ENCODE data around the gene ETF1.

ETF1 gene

DNA sequence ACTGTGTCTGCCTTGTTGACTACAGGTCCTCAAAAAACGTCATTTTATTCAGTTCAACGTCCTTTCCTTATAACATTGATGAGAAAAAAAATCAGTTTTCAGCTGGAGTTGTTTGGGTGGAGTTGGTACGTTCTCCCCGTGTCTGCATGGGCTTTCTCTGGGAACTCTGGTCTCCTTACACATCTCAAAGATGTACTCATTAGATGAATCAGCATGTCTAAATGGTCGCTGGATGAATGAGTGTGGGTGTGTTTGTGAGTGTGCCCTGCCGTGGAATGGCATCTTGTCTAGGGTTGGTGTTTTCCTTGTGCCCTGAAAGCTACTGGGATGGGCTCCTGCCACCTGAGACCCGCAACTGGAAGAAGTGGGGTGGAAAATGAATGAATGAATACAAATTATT is 47.7 kb downstream of the ETF1 start:
- DNase-seq (ENCODE audit: low read depth), result no peak
- TF ChIP-seq MAX (IDR thresholded peaks at IDR 0.05; ENCODE audit: low read depth, low read length) (no peak), MYC (IDR thresholded peaks at IDR 0.05; ENCODE audit: low read depth, low read length) (no peak), CTCF (IDR thresholded peaks at IDR 0.05; ENCODE audit: low read depth, low read length) (no peak), POLR2A (IDR thresholded peaks at IDR 0.05; ENCODE audit: extremely low read depth, insufficient read length) (no peak)
- H3K4me3 ChIP-seq (ENCODE audit: low read depth, low read length), result no peak overlapping the region

GRCh38 chr5:138492560-138493045 is 50.4 kb downstream of the ETF1 start:
- TF ChIP-seq MAX (IDR thresholded peaks at IDR 0.05; ENCODE audit: low read depth, low read length), result no peak
- no peak for TF ChIP-seq POLR2A (IDR thresholded peaks at IDR 0.05; ENCODE audit: extremely low read depth, insufficient read length)
- no peak for TF ChIP-seq MYC (IDR thresholded peaks at IDR 0.05; ENCODE audit: low read depth, low read length)
- no peak for TF ChIP-seq CTCF (IDR thresholded peaks at IDR 0.05; ENCODE audit: low read depth, low read length)
- H3K4me3 ChIP-seq (ENCODE audit: low read depth, low read length), result peak overlapping the region; percentile 40
- DNase-seq (ENCODE audit: low read depth), result no peak

- H3K4me3 ChIP-seq (ENCODE audit: low read depth, low read length), result peak overlapping the region; percentile 40
- no peak for TF ChIP-seq CTCF (IDR thresholded peaks at IDR 0.05; ENCODE audit: low read depth, low read length)
- TF ChIP-seq POLR2A (IDR thresholded peaks at IDR 0.05; ENCODE audit: extremely low read depth, insufficient read length), result peak; percentile 28
- 0 out of 2 replicates have a peak, but pooled peaks have one; percentile 26 for TF ChIP-seq MYC (IDR thresholded peaks at IDR 0.05; ENCODE audit: low read depth, low read length)
- peak; percentile 90 for DNase-seq (ENCODE audit: low read depth)
Observed at GRCh38 chr5:138491669-138492559, 51.1 kb downstream of the ETF1 start.

DNA sequence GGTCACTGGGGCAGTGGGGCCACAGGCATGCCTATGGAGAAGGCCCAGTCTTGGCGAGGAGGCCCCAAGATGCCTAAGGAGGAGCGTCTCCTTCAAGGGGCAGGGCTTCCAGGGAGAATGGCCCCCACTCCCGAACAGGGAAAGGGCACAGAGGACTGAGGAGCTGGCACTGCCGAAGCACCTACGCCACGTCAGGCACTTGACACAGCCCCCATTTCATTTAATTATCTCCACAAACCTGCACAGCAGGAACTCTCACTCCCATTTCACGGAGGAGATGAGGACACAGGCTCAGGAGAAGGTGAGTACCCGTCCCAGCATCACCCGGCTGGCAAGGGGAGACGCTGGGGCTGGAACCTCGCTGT is 51.8 kb downstream of the ETF1 start:
- no peak for TF ChIP-seq MAX (IDR thresholded peaks at IDR 0.05; ENCODE audit: low read depth, low read length)

GRCh38 chr5:138490648-138491283 is 52.3 kb downstream of the ETF1 start:
- H3K4me3 ChIP-seq (ENCODE audit: low read depth, low read length), result no peak overlapping the region
- DNase-seq (ENCODE audit: low read depth), result no peak
- TF ChIP-seq CTCF (IDR thresholded peaks at IDR 0.05; ENCODE audit: low read depth, low read length), result no peak
- TF ChIP-seq MAX (IDR thresholded peaks at IDR 0.05; ENCODE audit: low read depth, low read length), result no peak
- no peak for TF ChIP-seq POLR2A (IDR thresholded peaks at IDR 0.05; ENCODE audit: extremely low read depth, insufficient read length)
- no peak for TF ChIP-seq MYC (IDR thresholded peaks at IDR 0.05; ENCODE audit: low read depth, low read length)

More for the DNA sequence above, 51.8 kb downstream of the ETF1 start:
- DNase-seq (ENCODE audit: low read depth), result no peak
- peak overlapping the region; percentile 36 for H3K4me3 ChIP-seq (ENCODE audit: low read depth, low read length)

- H3K4me3 ChIP-seq (ENCODE audit: low read depth, low read length), result no peak overlapping the region
- DNase-seq (ENCODE audit: low read depth), result no peak
Observed at GRCh38 chr5:138489683-138490061, 53.4 kb downstream of the ETF1 start.

More at GRCh38 chr5:138489683-138490061, 53.4 kb downstream of the ETF1 start:
- TF ChIP-seq MYC (IDR thresholded peaks at IDR 0.05; ENCODE audit: low read depth, low read length) (no peak), CTCF (IDR thresholded peaks at IDR 0.05; ENCODE audit: low read depth, low read length) (no peak), MAX (IDR thresholded peaks at IDR 0.05; ENCODE audit: low read depth, low read length) (no peak), POLR2A (IDR thresholded peaks at IDR 0.05; ENCODE audit: extremely low read depth, insufficient read length) (no peak)

All from NB4 (cell line).